HG02763 (cell line): ENCODE data around the gene TRMT112.
"Not testable (repeated sequence)": the region's sequence is repeated elsewhere in the genome, so short reads cannot be mapped to it uniquely, and the experiment has no call there.

ENCODE experiments used
- ATAC-seq: cut with Tn5 transposase; IDR thresholded peaks from one replicate; pipeline ENCODE4 v1.9.1; 2021; ENCODE audit warnings: mild to moderate bottlenecking, moderate library complexity; ENCODE audit not compliant: unreplicated experiment

TRMT112 gene

DNA sequence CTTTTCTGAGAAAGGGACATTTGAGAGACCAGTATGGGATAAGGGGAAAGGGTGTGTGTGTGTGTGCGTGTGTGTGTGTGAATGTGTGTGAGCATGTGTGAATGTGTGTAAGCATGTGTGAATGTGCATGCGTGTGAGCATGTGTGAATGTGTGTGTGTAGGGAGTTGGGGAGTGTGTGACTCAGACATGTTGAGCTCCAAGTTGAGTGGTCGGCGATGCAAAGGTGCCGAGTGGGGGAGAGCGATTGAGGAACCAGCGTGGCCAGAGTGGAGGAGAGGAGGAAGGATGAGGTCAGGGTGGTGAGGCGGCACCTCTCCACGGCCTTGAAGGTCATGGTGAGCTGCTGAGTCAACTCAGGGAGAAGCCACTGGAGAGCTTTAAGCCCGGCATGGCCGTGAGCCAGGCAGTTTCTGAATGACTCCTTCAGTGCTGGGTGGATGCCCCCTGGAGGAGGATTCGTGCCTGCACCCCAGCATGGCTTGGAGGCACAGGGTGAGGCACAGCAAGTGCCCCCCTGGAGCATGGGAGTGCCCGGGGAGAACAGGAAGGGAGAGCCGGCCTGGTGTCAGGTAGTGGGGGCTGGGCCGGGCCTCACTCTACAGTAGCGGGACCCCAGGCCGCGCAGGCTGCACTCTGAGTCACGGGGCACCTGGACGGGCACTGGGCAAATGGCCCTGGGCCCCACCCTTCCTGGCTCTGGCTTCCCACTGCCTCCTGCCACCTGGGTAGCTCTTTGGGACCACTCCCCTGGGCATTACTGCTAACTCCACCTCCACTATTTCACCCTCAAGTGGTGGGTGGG lies 14.4 kb upstream of the TRMT112 start:
- no peak for ATAC-seq

DNA sequence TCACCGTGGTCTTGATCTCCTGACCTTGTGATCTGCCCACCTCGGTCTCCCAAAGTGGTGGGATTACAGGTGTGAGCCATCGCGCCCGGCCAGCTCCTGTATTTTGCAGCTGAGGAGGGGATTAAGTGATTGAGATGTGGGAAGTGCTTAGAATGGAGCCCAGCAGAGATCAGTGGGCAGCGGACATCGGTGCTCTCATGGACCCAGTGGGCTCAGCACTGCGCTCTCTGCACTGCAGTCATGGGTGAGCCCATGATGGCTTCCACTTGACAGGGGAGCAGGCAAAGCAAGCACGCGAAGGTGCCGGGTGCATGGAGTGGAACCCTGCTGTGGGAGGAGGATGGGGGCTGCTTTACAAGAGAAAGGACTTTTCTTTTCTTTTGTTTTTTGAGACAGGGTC lies 13.5 kb upstream of the TRMT112 start:
- no peak for ATAC-seq

- no peak for ATAC-seq
These were observed 10.6 kb upstream of the TRMT112 start for GRCh38 chr11:64327993-64328392.

- no peak for ATAC-seq
These were observed 10.0 kb upstream of the TRMT112 start for GRCh38 chr11:64327375-64327774.

GRCh38 chr11:64324692-64325469 lies 7.5 kb upstream of the TRMT112 start:
- no peak for ATAC-seq

- ATAC-seq = not testable (repeated sequence)
These were observed 6.6 kb upstream of the TRMT112 start for GRCh38 chr11:64323984-64324383.

DNA sequence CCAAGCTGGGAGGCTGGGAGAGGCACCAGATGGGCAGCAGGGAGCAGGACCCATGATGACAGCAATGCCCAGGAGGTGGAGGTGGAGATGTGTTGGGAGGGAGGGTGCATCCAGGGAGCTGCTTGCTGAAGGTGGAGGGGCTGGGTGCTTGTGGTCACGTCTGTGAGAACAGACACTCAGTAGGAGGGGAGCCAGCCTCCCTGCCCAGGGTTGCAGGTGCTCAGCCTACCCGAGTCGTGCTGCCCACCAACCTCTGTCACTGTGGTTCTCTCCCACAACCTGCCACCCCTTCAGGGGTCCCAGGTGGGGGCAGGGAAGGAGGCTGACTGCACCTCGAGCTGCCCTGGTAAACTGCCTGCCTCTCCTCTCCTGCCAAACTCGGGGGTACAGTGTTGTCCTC lies 6.0 kb upstream of the TRMT112 start:
- no peak for ATAC-seq

DNA sequence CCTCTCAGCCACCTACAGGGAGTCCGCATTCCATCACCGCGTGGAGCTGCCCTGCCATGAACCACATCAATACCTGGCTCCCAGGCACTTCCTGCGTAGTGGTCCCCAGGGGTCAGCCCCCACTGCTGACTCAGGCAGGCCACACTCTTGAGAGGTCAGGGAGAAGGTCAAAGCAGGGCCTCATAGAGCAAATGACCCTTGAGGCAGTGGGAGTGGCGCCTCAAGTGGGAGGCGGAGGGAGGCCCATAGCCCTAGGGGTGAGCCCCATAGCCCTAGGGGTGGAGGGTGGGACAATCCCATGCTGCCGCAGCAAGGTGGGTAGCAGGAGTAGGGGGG lies 5.5 kb upstream of the TRMT112 start:
- no peak for ATAC-seq

- no peak for ATAC-seq
These were observed 4.2 kb upstream of the TRMT112 start for GRCh38 chr11:64321533-64321932.

GRCh38 chr11:64321026-64321425 lies 3.7 kb upstream of the TRMT112 start:
- ATAC-seq = no peak

GRCh38 chr11:64320556-64320955 lies 3.2 kb upstream of the TRMT112 start:
- ATAC-seq = no peak

- no peak for ATAC-seq
These were observed 1.7 kb upstream of the TRMT112 start for GRCh38 chr11:64318766-64319761.

GRCh38 chr11:64317961-64318765 lies 804 bp upstream of the TRMT112 start, which contains the start of gene PRDX5:
Gene PRDX5 (plus strand): TSS chr11:64318121. CDS start chr11:64318216, 95 bp downstream.
- peak; percentile 79 for ATAC-seq

DNA sequence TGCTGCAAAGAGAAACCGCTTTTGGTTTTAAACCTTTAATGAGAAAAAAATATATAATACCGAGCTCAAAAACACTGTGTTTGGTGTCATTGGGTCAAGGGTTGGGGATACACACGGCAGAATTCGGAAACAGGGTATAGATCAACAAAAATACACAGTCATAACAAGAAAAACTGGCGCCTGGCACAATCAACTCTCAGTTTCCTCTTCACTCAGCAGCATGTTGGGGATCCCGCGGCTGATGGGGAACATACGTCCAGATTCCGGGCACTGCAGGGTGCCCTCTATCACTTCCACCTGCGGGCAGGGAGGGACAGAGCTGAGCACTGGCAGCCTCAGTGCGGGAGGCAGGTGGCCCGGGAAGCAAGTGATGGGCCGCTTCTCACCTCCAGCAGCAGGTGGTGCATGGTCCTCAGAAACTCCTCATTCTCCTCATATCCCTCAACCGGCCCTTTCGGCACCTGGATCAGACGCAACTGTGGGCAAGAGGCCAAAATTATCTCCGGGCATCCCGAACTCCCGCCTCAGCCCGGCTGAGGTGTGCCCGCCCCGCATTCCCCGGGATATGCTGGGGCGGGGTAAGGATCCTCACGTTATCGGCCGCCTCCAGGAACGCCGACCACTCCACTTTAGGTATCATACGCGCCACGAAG lies 561 bp downstream of the TRMT112 start:
- ATAC-seq = no peak

GRCh38 chr11:64315667-64316526 lies 1.5 kb downstream of the TRMT112 start:
- ATAC-seq = not testable (repeated sequence)

DNA sequence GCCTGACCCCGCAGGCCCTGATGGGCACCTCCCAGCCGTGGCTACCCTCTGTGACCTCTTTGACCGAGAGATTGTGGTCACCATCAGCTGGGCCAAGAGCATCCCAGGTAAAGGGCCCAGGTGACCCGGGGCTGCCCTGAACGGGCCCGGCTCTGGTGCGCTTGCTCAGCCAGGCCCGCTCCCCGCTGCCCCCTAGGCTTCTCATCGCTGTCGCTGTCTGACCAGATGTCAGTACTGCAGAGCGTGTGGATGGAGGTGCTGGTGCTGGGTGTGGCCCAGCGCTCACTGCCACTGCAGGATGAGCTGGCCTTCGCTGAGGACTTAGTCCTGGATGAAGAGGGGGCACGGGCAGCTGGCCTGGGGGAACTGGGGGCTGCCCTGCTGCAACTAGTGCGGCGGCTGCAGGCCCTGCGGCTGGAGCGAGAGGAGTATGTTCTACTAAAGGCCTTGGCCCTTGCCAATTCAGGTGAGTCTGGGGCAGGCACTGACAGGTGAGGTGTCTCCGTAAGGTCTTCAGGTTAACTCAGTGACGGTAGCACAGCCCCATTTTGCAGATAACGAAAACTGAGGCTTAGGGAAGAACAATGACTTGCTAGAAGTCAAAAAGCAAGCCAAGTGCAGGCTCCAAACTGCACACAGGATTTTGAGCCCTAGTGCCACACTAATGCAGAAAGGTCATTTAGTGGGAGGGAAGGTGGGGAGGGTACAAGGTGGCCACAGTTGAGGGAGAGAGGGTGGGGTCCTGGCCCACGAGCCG lies 2.4 kb downstream of the TRMT112 start:
- no peak for ATAC-seq

DNA sequence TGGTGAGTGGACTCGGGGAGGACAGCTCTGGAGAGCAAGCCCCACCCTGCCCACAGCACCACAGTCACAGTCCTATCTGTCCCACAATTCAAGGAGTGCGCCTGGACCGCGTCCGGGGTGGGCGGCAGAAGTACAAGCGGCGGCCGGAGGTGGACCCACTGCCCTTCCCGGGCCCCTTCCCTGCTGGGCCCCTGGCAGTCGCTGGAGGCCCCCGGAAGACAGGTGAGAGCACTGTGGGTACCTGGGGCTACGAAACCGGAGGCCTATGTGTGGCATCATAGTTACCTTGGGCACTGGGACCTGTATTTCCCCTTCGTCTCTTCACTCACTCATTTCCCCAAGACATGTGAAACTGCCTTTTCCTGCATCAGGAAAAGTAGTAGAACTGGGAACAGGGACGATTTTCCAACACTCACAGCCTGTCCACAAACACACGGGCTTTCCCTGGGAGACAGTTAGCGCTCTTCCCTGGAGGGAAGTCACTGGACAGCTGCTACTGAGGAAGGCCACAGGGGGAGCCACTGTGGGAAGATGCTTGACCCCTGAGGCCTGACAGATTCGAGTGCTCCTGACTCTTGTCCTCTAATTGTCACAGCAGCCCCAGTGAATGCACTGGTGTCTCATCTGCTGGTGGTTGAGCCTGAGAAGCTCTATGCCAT lies 3.1 kb downstream of the TRMT112 start:
- ATAC-seq = no peak
